ENCODE measurements around the gene NEGR1.

Gene NEGR1

GRCh38 chr1:71428029-71428428, 854.3 kb downstream of the NEGR1 start:
- no peak for DNase-seq

GRCh38 chr1:71427066-71427465, 855.3 kb downstream of the NEGR1 start:
- DNase-seq = no peak

GRCh38 chr1:71424536-71424935, 857.8 kb downstream of the NEGR1 start:
- DNase-seq = no peak

- DNase-seq = no peak
Observed at GRCh38 chr1:71422221-71422620, 860.1 kb downstream of the NEGR1 start.

- DNase-seq = no peak
Observed at GRCh38 chr1:71417421-71417820, 864.9 kb downstream of the NEGR1 start.

GRCh38 chr1:71414179-71414578, 868.2 kb downstream of the NEGR1 start:
- DNase-seq = no peak

- DNase-seq = no peak
Observed at GRCh38 chr1:71413441-71414175, 868.7 kb downstream of the NEGR1 start.

- DNase-seq = no peak
Observed at GRCh38 chr1:71400050-71400449, 882.3 kb downstream of the NEGR1 start.

- no peak for DNase-seq
Observed at GRCh38 chr1:71399594-71399993, 882.7 kb downstream of the NEGR1 start.

- no peak for DNase-seq
Observed at GRCh38 chr1:71393301-71393700, 889.0 kb downstream of the NEGR1 start.

GRCh38 chr1:71390518-71390917, 891.8 kb downstream of the NEGR1 start:
- no peak for DNase-seq

- DNase-seq = no peak
Observed at GRCh38 chr1:71377886-71378285, 904.5 kb downstream of the NEGR1 start.

- DNase-seq = no peak
Observed at GRCh38 chr1:71372496-71372895, 909.8 kb downstream of the NEGR1 start.

- DNase-seq = no peak
Observed at GRCh38 chr1:71371581-71371980, 910.8 kb downstream of the NEGR1 start.

- DNase-seq = no peak
Observed at GRCh38 chr1:71364236-71364635, 918.1 kb downstream of the NEGR1 start.

GRCh38 chr1:71362691-71363090, 919.6 kb downstream of the NEGR1 start:
- DNase-seq = no peak

GRCh38 chr1:71362076-71362475, 920.3 kb downstream of the NEGR1 start:
- no peak for DNase-seq

GRCh38 chr1:71357708-71358107, 924.6 kb downstream of the NEGR1 start:
- DNase-seq = no peak

GRCh38 chr1:71351438-71351837, 930.9 kb downstream of the NEGR1 start:
- DNase-seq = no peak

GRCh38 chr1:71350805-71351204, 931.5 kb downstream of the NEGR1 start:
- no peak for DNase-seq

GRCh38 chr1:71350330-71350729, 932.0 kb downstream of the NEGR1 start:
- no peak for DNase-seq

All from effector CD4-positive, alpha-beta T cell (primary cell).